SKM-1 treated with dmso at 0.1 percent for 144 hours (cell line): ENCODE data around the gene SORL1-AS1.

ENCODE experiments used
- DNase-seq: peaks from one replicate; lab custom pipeline; 2025; ENCODE audit not compliant: unreplicated experiment; lab: John Stamatoyannopoulos, UW

Gene SORL1-AS1

DNA sequence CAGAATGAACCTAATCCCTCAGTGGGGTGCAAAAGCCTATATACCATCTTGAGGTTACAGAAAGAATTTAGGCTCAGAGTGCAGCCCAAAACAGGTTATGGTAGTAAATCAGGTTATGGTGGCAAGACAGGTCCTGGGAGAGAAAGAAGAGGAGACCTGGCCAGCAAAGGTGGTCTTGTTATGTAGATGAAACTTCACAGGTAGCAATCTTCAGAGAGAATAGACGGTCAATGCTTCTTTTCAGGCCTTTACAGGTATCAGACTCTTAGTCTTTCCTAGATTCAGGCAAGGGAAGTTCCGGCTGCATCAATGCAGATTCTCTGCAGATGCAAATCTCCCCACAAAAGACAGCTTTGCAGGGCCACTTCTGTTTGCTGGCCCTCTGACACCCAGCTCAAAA, 46.5 kb downstream of the SORL1-AS1 start:
- DNase-seq = no peak

DNA sequence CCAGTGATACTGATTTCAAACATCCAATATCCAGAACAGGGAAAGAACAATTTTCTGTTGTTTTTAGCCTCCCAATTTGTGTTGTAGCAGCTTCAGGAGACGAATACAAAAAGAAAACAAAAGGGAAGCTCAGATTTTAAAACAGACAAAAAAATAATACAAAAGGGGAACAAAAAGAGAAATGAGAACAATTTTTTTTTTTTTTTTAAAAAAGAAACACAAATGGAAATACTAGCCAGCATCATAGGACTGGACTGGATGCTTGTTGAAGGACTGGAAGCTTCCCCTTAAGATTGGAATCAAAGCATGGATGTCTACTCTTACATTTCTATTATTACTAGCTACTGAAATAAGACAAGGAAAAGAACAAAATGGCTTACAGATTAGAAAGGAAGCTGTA, 47.1 kb downstream of the SORL1-AS1 start:
- DNase-seq = no peak

DNA sequence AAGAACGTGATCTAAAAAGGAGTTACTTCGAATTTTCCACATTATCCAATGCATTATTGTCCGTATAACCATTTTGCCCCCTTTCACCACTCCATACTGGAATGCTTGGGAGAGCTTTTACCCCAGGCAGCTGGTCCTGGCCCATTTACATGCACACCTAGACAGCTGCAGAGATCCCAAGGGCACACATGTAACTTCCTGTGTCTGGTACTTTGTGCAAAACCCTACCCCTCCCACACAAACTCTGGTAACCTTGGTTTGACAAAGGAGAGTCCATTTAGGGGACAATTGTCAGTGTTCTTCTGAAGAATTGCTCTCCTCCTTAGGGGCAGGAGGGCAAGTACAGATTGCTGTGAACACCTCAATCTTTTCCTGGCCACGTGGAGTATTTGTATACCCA, 58.0 kb downstream of the SORL1-AS1 start:
- no peak for DNase-seq

DNA sequence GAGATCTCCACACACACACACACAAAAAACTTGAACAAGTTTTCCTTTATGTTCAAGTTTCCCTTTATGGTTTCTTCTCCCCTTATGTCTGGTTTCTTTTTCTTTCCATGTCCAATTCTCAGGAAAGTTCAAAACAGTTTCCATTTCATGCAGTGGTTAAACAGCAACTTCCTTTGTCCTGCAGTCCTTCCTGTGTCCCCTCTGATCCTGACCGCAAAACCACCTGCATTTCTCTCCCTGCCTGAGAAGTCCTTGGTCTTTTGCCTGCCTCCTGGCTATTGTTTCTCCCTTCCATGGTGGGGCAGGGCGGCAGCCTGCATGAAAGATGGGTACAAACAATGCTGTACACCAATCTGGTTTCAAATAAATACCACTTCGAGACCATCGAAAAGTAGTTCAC, 58.9 kb downstream of the SORL1-AS1 start:
- DNase-seq = no peak

DNA sequence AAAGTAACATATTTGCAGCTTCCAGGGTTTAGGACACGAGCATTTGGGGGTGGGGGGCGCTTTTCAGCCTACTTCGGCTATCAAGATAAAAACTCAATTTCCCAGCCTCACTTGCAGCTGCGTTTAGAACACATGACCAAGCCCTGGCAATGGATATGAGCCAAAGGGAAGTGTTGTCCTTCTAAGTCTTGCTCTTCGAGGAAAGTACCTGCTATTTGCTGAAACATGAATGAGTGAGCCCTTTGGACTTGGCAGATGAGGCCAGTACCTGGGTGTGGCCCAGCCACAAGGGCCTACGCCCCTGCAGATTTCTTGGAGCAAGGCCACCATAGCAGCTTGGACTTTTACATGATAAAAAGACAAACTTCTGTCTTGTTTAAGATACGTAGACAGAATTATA, 60.9 kb downstream of the SORL1-AS1 start:
- no peak for DNase-seq

DNA sequence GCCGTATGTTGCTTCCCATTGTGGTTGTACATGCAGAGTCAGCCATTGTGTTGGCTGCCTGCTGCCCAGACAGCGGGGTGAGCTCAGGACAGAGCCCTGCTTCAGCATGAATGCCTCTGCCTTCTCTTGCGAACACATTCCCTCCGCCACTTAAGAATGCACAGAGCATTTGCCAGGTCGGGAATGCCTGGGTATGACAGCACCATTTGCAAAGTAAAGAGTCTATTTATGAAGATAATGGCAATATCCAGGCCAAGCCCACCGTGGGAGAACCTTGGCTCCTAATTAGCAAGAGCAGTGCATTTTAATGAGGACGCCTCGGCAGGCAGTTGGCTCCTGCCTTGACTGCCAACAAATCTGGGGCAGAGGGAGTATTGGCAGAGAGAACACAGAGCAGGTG, 63.1 kb downstream of the SORL1-AS1 start:
- DNase-seq = no peak
